SK-N-SH treated with all-trans-retinoic acid at 6 μM for 48 hours (cell line): Measurements from ENCODE around the gene PRKCB.

ENCODE experiments used
- ATAC-seq: fragments of 200-7000 bp; cut with Tn5 transposase; 3 replicates; pipeline ENCODE4 v1.9.1; 2020; ENCODE audit warnings: mild to moderate bottlenecking, moderate library complexity
- ARNTL ChIP-seq: fragments of 450-650 bp; formaldehyde crosslinking; IDR thresholded peaks from 2 replicates; pipeline ENCODE4 v1.5.0; 2020; ENCODE audit warnings: low read depth, mild to moderate bottlenecking, moderate library complexity, borderline replicate concordance
- BACH2 ChIP-seq: fragments of 250-450 bp; sonication (Bioruptor Pico); IDR thresholded peaks from 2 replicates; pipeline ENCODE4 v1.9.0; 2021; ENCODE audit warnings: mild to moderate bottlenecking, borderline replicate concordance
- CREB5 ChIP-seq: fragments of 250-450 bp; sonication (Bioruptor Pico); IDR thresholded peaks from 2 replicates; pipeline ENCODE4 v1.5.1; 2020; ENCODE audit warnings: low read depth, mild to moderate bottlenecking, moderate library complexity
- CSDC2 ChIP-seq: fragments of 250-450 bp; sonication (Bioruptor Pico); IDR thresholded peaks from 2 replicates; pipeline ENCODE4 v1.5.0; 2020; ENCODE audit warnings: mild to moderate bottlenecking, moderate library complexity
- CSRNP3 ChIP-seq: fragments of 250-450 bp; sonication (Bioruptor Pico); IDR thresholded peaks from 2 replicates; pipeline ENCODE4 v1.5.1; 2021; ENCODE audit warnings: mild to moderate bottlenecking, moderate library complexity
- ESRRG ChIP-seq: fragments of 250-450 bp; sonication (Bioruptor Pico); IDR thresholded peaks from 2 replicates; pipeline ENCODE4 v1.6.1; 2021; ENCODE audit warnings: mild to moderate bottlenecking
- GLIS3 ChIP-seq: fragments of 250-450 bp; sonication (Bioruptor Pico); IDR thresholded peaks from 2 replicates; pipeline ENCODE4 v1.5.0; 2020; ENCODE audit warnings: mild to moderate bottlenecking, moderate library complexity
- ISL1 ChIP-seq: fragments of 250-450 bp; sonication (Bioruptor Pico); IDR thresholded peaks from 2 replicates; pipeline ENCODE4 v2.1.2; 2022; ENCODE audit warnings: mild to moderate bottlenecking, moderate library complexity
- OSR1 ChIP-seq: fragments of 250-450 bp; sonication (Bioruptor Pico); IDR thresholded peaks from 2 replicates; pipeline ENCODE4 v1.8.0; 2022; ENCODE audit warnings: moderate library complexity, mild to moderate bottlenecking, inconsistent platforms
- PATZ1 ChIP-seq: fragments of 250-450 bp; sonication (Bioruptor Pico); IDR thresholded peaks from 2 replicates; pipeline ENCODE4 v1.8.0; 2020; ENCODE audit warnings: mild to moderate bottlenecking, moderate library complexity, borderline replicate concordance
- POU6F1 ChIP-seq: fragments of 250-450 bp; sonication (Bioruptor Pico); IDR thresholded peaks from 2 replicates; pipeline ENCODE4 v1.8.0; 2021; ENCODE audit warnings: low read depth, mild to moderate bottlenecking, moderate library complexity, borderline replicate concordance
- PPARA ChIP-seq: fragments of 250-450 bp; sonication (Bioruptor Pico); IDR thresholded peaks from 2 replicates; pipeline ENCODE4 v1.5.0; 2020; ENCODE audit warnings: mild to moderate bottlenecking, borderline replicate concordance
- RARB ChIP-seq: fragments of 250-450 bp; sonication (Bioruptor Pico); IDR thresholded peaks from 2 replicates; pipeline ENCODE4 v1.8.0; 2021; ENCODE audit warnings: mild to moderate bottlenecking, moderate library complexity
- TCF4 ChIP-seq: fragments of 250-450 bp; sonication (Bioruptor Pico); IDR thresholded peaks from 2 replicates; pipeline ENCODE4 v1.8.0; 2021; ENCODE audit warnings: mild to moderate bottlenecking, moderate library complexity, borderline replicate concordance
- TOX ChIP-seq: fragments of 250-450 bp; sonication (Bioruptor Pico); IDR thresholded peaks from 2 replicates; pipeline ENCODE4 v1.8.0; 2021; ENCODE audit warnings: mild to moderate bottlenecking, moderate library complexity, borderline replicate concordance
- ZC3H10 ChIP-seq: fragments of 250-450 bp; sonication (Bioruptor Pico); IDR thresholded peaks from 2 replicates; pipeline ENCODE4 v1.5.1; 2021; ENCODE audit warnings: mild to moderate bottlenecking, moderate library complexity
- ZFP3 ChIP-seq: fragments of 250-450 bp; sonication (Bioruptor Pico); IDR thresholded peaks from 2 replicates; pipeline ENCODE4 v1.5.0; 2020; ENCODE audit warnings: mild to moderate bottlenecking, moderate library complexity
- ZFP30 ChIP-seq: fragments of 450-650 bp; formaldehyde crosslinking; IDR thresholded peaks from 2 replicates; pipeline ENCODE4 v1.5.0; 2022; ENCODE audit warnings: mild to moderate bottlenecking, moderate library complexity
- ZNF565 ChIP-seq: fragments of 450-650 bp; formaldehyde crosslinking; conservative IDR thresholded peaks from 2 replicates; pipeline ENCODE4 v1.5.0; 2020; ENCODE audit warnings: low read depth, mild to moderate bottlenecking, moderate library complexity
- ZNF70 ChIP-seq: fragments of 450-650 bp; formaldehyde crosslinking; IDR thresholded peaks from 2 replicates; pipeline ENCODE4 v1.5.0; 2020; ENCODE audit warnings: mild to moderate bottlenecking, moderate library complexity
- ZNF8 ChIP-seq: fragments of 450-650 bp; formaldehyde crosslinking; IDR thresholded peaks from 2 replicates; pipeline ENCODE4 v1.5.0; 2020; ENCODE audit warnings: mild to moderate bottlenecking, moderate library complexity
- TF ChIP-seq, protein P1 (sequence below): fragments of 250-450 bp; sonication (Bioruptor Pico); IDR thresholded peaks from 2 replicates; pipeline ENCODE4 v1.5.0; 2020; ENCODE audit warnings: mild to moderate bottlenecking, moderate library complexity

PRKCB gene

GRCh38 chr16:23920446-23920845 is 84.7 kb downstream of the PRKCB start:
- TF ChIP-seq TCF4 (CRISPR knock-in tag) (no peak), PPARA (no peak), OSR1 (CRISPR knock-in tag) (no peak), ZNF8 (CRISPR knock-in tag) (no peak), ZNF70 (CRISPR knock-in tag) (no peak), BACH2 (no peak), ZFP3 (CRISPR knock-in tag) (no peak), POU6F1 (CRISPR knock-in tag) (no peak), TOX (CRISPR knock-in tag) (no peak), PATZ1 (CRISPR knock-in tag) (no peak), ESRRG (no peak), GLIS3 (CRISPR knock-in tag) (no peak)
- TF ChIP-seq, protein P1, sequence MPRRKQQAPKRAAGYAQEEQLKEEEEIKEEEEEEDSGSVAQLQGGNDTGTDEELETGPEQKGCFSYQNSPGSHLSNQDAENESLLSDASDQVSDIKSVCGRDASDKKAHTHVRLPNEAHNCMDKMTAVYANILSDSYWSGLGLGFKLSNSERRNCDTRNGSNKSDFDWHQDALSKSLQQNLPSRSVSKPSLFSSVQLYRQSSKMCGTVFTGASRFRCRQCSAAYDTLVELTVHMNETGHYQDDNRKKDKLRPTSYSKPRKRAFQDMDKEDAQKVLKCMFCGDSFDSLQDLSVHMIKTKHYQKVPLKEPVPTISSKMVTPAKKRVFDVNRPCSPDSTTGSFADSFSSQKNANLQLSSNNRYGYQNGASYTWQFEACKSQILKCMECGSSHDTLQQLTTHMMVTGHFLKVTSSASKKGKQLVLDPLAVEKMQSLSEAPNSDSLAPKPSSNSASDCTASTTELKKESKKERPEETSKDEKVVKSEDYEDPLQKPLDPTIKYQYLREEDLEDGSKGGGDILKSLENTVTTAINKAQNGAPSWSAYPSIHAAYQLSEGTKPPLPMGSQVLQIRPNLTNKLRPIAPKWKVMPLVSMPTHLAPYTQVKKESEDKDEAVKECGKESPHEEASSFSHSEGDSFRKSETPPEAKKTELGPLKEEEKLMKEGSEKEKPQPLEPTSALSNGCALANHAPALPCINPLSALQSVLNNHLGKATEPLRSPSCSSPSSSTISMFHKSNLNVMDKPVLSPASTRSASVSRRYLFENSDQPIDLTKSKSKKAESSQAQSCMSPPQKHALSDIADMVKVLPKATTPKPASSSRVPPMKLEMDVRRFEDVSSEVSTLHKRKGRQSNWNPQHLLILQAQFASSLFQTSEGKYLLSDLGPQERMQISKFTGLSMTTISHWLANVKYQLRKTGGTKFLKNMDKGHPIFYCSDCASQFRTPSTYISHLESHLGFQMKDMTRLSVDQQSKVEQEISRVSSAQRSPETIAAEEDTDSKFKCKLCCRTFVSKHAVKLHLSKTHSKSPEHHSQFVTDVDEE (CRISPR knock-in tag) = no peak

DNA sequence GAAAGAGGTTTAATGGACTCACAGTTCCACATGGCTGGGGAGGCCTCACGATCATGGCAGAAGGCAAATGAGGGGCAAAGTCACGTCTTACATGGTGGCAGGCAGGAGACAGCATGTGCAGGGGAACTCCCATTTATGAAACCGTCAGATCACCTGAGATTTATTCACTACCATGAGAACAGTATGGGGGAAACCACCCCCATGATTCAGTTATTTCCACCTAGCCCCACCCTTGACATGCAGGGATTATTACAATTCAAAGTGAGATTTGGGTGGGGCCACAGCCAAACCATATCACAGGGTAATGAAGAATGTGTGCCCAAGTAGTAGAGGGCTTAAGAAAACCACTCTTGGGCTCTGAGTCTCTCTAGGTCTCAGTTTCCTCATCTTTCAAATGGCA is 85.1 kb downstream of the PRKCB start:
- TF ChIP-seq OSR1 (CRISPR knock-in tag) (no peak), ZC3H10 (no peak), TCF4 (CRISPR knock-in tag) (no peak), ZNF565 (no peak), ZFP3 (CRISPR knock-in tag) (no peak), POU6F1 (CRISPR knock-in tag) (no peak), ZNF8 (CRISPR knock-in tag) (no peak), ZFP30 (CRISPR knock-in tag) (no peak), ISL1 (CRISPR knock-in tag) (no peak), PPARA (no peak), ARNTL (CRISPR knock-in tag) (no peak), CREB5 (CRISPR knock-in tag) (no peak)

More at GRCh38 chr16:23920446-23920845, 84.7 kb downstream of the PRKCB start:
- ATAC-seq = no peak

DNA sequence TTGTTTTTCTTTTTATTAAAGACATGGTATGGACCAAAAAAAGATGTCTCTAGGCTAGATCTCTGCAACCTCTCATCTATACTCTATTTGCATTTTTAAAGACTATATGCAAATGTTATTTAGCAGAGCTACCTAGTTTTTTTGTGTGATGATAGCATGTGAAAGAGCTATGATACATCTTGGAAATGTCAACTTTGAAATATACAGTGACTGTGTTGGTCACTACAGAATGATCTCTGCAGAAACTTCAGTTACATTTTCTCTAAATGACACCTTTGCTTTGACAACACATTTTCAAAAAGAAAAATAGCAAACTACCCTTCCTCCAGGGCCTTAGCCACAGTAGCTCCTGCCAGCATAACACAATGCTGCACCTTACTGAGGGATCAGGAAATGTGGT is 86.6 kb downstream of the PRKCB start:
- ATAC-seq = no peak
- TF ChIP-seq TOX (CRISPR knock-in tag) (no peak), RARB (CRISPR knock-in tag) (no peak), ESRRG (no peak), ISL1 (CRISPR knock-in tag) (no peak), PPARA (no peak), ZNF8 (CRISPR knock-in tag) (no peak), CREB5 (CRISPR knock-in tag) (no peak), CSRNP3 (CRISPR knock-in tag) (no peak), ZFP30 (CRISPR knock-in tag) (no peak), ZC3H10 (no peak), ZNF565 (no peak), CSDC2 (CRISPR knock-in tag) (no peak), BACH2 (no peak), ZNF70 (CRISPR knock-in tag) (no peak)
- TF ChIP-seq, protein P1 (CRISPR knock-in tag) = no peak

More for the DNA sequence above, 85.1 kb downstream of the PRKCB start:
- ATAC-seq = no peak
